NCI-H2227 (cell line): ENCODE data around the gene OBP2B.

Experiments
- DNase-seq: peaks from one replicate; lab custom pipeline; 2025; ENCODE audit not compliant: unreplicated experiment; lab: John Stamatoyannopoulos, UW

OBP2B gene

GRCh38 chr9:133169102-133169501, 39.9 kb downstream of the OBP2B start:
- DNase-seq, result no peak

DNA sequence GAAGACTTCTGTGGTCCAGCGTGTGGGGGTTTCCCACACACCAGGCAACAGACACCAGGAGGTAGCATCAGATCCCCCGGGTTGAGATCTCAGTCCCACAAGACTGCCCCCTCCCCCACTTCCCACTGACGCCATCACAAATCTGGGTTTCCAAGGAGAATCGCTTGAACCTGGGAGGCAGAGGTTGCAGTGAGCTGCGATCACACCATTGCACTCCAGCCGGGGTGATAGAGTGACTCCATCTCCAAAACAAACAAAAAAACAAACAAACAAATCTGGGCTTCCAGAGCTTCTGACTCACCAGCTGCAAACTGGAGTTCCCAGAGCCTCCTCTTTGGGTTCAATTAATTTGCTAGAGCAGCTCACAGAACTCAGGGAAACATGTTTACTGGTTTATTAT, 40.6 kb downstream of the OBP2B start:
- no peak for DNase-seq

- DNase-seq, result no peak
These were observed 41.3 kb downstream of the OBP2B start for GRCh38 chr9:133167769-133168168.

GRCh38 chr9:133167096-133167730, 41.8 kb downstream of the OBP2B start:
- no peak for DNase-seq

DNA sequence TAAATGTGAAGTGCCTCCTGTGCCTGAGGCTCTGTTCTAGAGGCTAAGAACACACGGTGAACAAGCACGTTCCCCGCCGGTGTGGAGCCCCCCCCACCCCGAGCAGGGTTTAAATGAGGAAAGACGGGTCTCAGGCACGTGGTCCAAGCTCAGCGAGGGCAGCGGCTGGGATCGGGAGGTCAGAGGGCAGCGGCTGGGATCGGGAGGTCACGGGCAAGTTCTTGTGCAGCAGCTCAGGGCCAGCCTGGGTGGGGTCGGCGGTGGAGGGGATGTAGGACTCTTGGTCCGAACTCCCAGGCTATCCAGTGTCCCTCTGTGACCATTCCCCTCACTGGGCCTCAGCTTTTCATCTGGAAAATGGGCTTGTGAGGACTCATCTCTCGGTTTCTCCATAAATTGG, 42.7 kb downstream of the OBP2B start:
- no peak for DNase-seq

- no peak for DNase-seq
These were observed 43.7 kb downstream of the OBP2B start for GRCh38 chr9:133165452-133165730.

DNA sequence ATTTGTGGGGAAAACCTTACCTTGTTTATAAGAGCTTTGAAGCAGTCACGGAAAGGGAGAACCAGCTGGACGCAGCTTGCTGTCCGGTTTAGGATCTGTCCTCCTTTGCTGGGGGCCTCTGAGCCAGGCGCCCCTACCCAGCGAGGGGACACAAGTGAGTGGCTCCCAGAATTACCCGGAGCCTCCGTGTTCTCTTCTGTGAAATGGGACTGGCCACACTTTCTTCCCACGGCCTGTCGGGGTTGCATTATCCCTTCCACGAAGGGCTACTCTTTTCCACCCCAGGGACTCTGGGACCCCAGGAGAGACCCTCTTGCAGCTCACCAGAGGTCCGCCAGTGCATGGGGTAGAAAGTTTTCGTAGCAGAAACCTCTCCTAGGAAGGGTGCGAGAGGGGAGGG, 44.9 kb downstream of the OBP2B start:
- no peak for DNase-seq

GRCh38 chr9:133163504-133164172, 45.4 kb downstream of the OBP2B start, which contains the start of gene GBGT1:
GBGT1 (minus strand) TSS chr9:133163914; CDS start chr9:133162412, 1,502 bp downstream.
- DNase-seq, result no peak

DNA sequence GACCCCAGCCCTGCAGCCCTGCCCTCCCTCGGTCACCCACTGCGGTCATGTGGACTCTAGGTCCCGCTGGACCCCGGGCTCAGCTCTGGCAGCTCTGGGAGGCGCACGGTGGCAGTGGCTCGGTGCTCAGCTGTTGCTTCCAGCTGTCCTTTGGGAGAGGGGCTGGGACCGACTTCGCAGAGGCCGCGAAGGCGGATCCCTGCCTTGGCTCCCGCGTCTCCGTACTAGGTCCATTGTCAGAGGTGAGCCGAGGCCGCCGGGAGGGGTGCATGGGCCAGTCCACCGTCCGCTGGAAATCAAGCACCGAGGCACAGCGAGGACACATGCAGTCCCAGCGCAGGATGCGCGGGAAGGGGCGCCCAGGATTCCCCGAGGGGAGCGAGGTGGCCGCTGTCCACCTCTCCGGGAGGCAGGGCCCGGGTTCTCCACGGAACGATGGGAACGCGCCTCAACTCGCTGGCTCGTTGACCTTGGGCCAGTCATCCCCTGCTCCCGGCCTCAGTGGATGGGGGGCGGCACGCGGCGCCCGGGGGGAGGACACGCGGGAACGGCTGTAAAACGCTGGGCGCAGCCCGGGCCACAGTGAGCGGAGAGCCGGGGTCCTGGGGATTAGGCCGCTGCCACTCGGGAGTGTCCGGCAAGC, 46.1 kb downstream of the OBP2B start:
- no peak for DNase-seq

DNA sequence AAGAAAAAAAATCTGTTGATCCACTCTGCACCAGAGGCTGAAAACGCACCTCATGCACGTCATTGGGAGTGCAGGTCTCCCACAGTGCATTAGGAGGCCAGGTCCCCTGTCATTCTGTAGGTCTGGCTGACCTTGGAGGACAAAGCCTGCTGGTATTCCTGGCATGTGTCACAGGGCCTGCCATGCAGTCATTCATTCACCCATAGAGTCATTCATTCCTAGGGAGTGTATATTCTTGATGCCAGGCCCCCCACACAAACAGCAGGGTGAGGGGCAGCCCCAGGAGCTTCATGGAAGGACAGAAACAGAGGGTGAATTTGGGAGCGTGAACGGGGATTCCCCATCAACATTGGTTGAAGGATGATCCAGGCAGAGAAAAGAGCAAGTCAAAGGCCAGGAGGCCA, 47.5 kb downstream of the OBP2B start:
- DNase-seq, result no peak

GRCh38 chr9:133160742-133161546, 48.1 kb downstream of the OBP2B start:
- DNase-seq, result peak; percentile 43

DNA sequence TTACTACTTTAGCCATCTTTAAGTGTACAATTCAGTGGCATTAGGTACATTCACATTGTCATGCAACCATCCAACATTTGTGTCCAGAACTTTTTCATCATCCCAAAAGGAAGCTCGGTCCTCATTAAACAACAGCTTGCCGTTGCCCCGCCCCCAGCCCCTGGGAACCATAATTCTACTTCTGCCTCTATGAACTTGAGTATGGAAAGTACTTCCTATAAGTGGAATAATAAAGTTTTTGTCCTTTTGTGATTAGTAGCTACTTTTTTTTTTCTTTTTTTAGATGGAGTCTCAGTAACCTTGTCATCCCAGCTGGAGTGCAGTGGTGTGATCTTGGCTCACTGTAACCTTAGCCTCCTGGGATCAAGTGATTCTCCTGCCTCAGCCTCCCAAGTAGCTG, 50.4 kb downstream of the OBP2B start:
- DNase-seq, result no peak
